B cell (primary cell): ENCODE measurements around the gene TIMM44.

Source experiments
- CTCF ChIP-seq: fragments of 200-600 bp; IDR thresholded peaks from one replicate; pipeline ENCODE4 v1.8.0; 2022; ENCODE audit warnings: antibody characterized with exemption, mild to moderate bottlenecking
- EZH2 ChIP-seq: IDR thresholded peaks from 2 replicates; pipeline ENCODE4 v1.6.1; 2012; ENCODE audit warnings: borderline replicate concordance, low read depth, mild to moderate bottlenecking, moderate library complexity, low read length; ENCODE audit not compliant: insufficient read depth, poor library complexity, severe bottlenecking

- TF ChIP-seq CTCF (no peak), EZH2 (no peak)
These were observed 36.7 kb upstream of the TIMM44 start for GRCh38 chr19:7980168-7980567.
